ENCODE results near the gene ZMPSTE24.

ZMPSTE24 gene

DNA sequence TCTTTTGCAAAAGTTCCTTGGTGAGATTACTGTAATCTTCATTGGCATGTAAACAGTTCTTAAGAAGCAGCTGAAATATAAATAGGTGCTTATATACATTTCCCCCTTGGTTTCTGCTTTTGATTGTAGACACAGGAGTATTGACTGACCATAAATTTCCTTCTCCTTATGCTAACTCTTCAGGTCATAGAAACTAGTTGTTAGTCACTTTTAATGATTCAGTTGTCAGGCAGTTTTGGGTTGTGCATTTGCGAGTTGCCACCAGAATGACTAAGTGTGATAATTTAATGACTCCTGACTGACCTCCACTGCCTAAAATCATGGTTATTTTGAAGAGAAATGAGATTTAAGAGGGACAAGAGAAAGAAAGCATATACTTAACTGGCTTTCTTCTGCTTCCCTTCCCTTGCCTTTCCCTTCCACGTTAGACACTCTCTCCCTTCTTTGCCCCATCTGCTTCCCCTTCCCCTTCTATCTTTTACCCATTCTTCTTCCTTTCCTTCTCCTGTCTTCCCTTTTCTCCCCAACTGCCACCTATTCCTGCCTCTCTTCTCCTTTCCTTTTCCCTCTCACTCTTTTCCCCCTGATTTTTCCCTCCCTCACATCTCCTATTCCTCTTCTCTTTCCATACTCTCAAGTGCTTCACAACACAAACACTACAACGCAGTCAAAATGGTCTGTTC is 12.3 kb downstream of the ZMPSTE24 start:
- TF ChIP-seq, protein P1, sequence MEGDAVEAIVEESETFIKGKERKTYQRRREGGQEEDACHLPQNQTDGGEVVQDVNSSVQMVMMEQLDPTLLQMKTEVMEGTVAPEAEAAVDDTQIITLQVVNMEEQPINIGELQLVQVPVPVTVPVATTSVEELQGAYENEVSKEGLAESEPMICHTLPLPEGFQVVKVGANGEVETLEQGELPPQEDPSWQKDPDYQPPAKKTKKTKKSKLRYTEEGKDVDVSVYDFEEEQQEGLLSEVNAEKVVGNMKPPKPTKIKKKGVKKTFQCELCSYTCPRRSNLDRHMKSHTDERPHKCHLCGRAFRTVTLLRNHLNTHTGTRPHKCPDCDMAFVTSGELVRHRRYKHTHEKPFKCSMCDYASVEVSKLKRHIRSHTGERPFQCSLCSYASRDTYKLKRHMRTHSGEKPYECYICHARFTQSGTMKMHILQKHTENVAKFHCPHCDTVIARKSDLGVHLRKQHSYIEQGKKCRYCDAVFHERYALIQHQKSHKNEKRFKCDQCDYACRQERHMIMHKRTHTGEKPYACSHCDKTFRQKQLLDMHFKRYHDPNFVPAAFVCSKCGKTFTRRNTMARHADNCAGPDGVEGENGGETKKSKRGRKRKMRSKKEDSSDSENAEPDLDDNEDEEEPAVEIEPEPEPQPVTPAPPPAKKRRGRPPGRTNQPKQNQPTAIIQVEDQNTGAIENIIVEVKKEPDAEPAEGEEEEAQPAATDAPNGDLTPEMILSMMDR (IDR thresholded peaks at IDR 0.05; ENCODE audit: extremely low read depth, missing control alignments) = no peak
- no peak for DNase-seq (ENCODE audit: low spot score)

GRCh38 chr1:40272653-40273213 is 14.7 kb downstream of the ZMPSTE24 start:
- DNase-seq (ENCODE audit: low spot score) = no peak
- TF ChIP-seq, protein P1 (IDR thresholded peaks at IDR 0.05; ENCODE audit: extremely low read depth, missing control alignments) = no peak

DNA sequence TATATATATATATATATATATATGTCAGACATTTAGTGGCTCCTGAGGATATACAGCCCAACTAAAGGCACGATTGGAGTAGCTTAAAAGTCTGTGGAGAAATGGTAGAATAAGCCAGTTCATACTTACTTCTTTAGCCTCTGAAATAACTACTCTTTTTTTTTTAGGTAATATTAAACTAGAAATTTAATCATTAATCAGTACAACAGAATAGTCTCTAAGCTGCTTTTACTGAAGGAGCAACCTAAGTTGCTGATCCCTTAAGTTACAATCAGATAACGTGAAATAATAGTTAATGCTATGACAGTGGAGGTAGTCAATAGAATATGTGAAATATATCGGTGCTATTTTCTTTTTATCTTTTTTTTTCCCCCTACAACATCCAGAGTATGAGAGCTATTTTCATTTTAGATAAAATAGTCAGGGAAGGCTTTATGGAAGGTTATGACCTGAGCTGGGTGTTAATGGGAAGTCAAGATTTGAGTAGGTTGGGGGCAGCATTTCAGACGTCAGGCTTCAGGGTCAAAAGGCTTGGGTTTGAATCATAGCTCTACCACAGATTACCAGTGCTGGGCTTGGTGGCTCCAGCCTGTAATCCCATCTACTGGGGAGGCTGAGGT is 15.6 kb downstream of the ZMPSTE24 start:
- DNase-seq (ENCODE audit: low spot score) = no peak
- TF ChIP-seq, protein P1 (IDR thresholded peaks at IDR 0.05; ENCODE audit: extremely low read depth, missing control alignments) = no peak

DNA sequence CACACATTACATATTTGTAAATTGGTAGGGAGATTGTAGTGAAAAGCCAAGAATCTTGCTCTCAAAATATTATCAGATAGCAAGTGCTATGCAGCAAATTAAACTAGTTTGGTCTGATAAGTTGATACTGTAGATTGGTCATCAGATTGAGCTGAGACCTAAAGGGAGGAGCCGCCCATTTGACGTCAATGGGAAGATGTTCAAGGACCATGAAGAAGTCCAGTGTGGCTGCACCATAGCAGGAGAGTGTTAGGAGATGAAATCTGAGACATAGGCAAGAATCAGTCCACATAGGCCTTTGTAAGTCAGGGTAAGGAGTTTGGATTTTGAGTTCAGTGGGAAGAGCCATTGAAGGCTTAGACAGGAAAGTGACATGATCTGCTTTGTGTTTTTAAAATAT is 16.3 kb downstream of the ZMPSTE24 start:
- TF ChIP-seq, protein P1 (IDR thresholded peaks at IDR 0.05; ENCODE audit: extremely low read depth, missing control alignments) = no peak
- no peak for DNase-seq (ENCODE audit: low spot score)

GRCh38 chr1:40276122-40276521 is 18.1 kb downstream of the ZMPSTE24 start:
- TF ChIP-seq, protein P1 (IDR thresholded peaks at IDR 0.05; ENCODE audit: extremely low read depth, missing control alignments) = no peak
- DNase-seq (ENCODE audit: low spot score) = no peak

GRCh38 chr1:40281853-40282252 is 23.8 kb downstream of the ZMPSTE24 start:
- DNase-seq (ENCODE audit: low spot score) = no peak
- TF ChIP-seq, protein P1 (IDR thresholded peaks at IDR 0.05; ENCODE audit: extremely low read depth, missing control alignments) = no peak

DNA sequence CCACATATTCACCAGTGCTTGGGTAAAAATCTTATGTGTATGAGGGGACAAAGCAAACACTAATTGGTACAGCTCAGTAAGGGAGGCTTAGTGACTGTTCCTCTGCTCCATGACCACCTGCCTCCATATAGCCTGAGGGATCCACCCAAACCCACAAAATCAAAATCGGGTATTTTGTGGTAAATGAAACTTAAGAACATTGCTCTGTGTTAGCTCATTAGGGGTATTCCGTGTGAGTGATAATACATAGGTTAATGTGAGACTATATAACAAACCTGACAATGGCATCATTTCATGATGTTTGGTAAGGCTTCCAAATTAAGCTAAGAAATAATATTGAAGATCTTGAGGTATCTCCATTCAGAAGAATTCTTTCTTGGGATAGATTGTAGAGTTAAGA is 33.3 kb downstream of the ZMPSTE24 start:
- TF ChIP-seq, protein P1 (IDR thresholded peaks at IDR 0.05; ENCODE audit: extremely low read depth, missing control alignments) = no peak
- DNase-seq (ENCODE audit: low spot score) = no peak

All from GM20000 (cell line).